Nephron (organoid): ENCODE results near the gene LYRM1.
"Not testable (repeated sequence)": the region's sequence is repeated elsewhere in the genome, so short reads cannot be mapped to it uniquely, and the experiment has no call there.

Experiments used
- H3K27ac Mint-ChIP-seq, 3 experiments: 2 replicates each; pipeline ENCODE4 v1.8.0; 2020; ENCODE audit warnings: mixed read lengths in 3 of 3, mild to moderate bottlenecking in 2 of 3, moderate library complexity in 1 of 3
- H3K27me3 Mint-ChIP-seq: 2 replicates; pipeline ENCODE4 v1.8.0; 2021; ENCODE audit warnings: low read depth, mild to moderate bottlenecking, moderate library complexity, mixed read lengths
- H3K36me3 Mint-ChIP-seq: 2 replicates; pipeline ENCODE4 v1.8.0; 2020; ENCODE audit warnings: low read depth, mixed read lengths
- H3K4me1 Mint-ChIP-seq: 2 replicates; pipeline ENCODE4 v1.8.0; 2020; ENCODE audit warnings: mixed read lengths
- H3K4me3 Mint-ChIP-seq, 3 experiments: 2 replicates each; pipeline ENCODE4 v1.8.0; 2020; ENCODE audit warnings: mild to moderate bottlenecking in 3 of 3, mixed read lengths in 3 of 3, moderate library complexity in 2 of 3
- H3K9me3 Mint-ChIP-seq: 2 replicates; pipeline ENCODE4 v1.8.0; 2020; ENCODE audit warnings: mixed read lengths
- CTCF ChIP-seq, 3 experiments: fragments of 200-600 bp; sonication (generic); IDR thresholded peaks; one replicate each; pipeline ENCODE4 v1.5.0; 2021; ENCODE audit warnings: antibody characterized with exemption in 3 of 3; ENCODE audit not compliant: unreplicated experiment in 3 of 3

Gene LYRM1

GRCh38 chr16:20944861-20945574, 44.4 kb downstream of the LYRM1 start:
- Mint-ChIP-seq H3K36me3 (no peaks in the 10 kb centered on the region), H3K27me3 (no peaks in the 10 kb centered on the region), H3K4me3 (no peak overlapping the region), H3K9me3 (no peaks in the 10 kb centered on the region), H3K4me1 (no peaks in the 10 kb centered on the region), H3K27ac (no peak overlapping the region)
- TF ChIP-seq CTCF (IDR thresholded peaks at IDR 0.05; ENCODE audit: unreplicated experiment in 3 of 3) = no peak

- not testable (repeated sequence) for H3K36me3 Mint-ChIP-seq, H3K27ac Mint-ChIP-seq
Observed at GRCh38 chr16:20945575-20945875, 45.0 kb downstream of the LYRM1 start.

DNA sequence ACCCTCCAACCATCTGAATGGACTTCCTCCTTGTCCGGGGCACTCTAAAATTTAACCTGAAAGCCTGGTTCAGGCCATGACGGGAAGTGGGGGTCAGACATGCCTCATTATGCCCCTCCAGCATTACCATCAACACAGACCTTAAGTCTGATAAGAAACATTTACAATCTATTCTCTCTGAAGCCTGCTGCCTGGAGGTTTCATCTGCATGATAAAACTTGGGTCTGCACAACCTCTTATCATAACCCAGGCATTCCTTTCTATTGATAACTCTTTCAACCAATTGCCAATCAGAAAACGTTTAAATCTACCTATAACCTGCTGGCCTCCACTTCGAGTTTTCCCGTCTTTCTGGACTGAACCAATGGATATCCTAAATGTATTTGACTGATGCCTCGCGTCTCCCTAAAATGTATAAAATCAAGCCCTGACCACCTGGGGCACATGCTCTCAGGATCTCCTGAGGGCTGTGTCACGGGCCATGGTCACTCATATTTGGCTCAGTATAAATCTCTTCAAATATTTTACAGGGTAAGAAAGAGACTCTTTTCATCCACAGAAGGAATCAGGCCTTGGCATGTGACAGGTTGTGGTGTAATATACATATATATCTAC, 45.6 kb downstream of the LYRM1 start:
- Mint-ChIP-seq H3K4me1 (no peaks in the 10 kb centered on the region), H3K27me3 (no peaks in the 10 kb centered on the region), H3K27ac (no peak overlapping the region), H3K9me3 (no peaks in the 10 kb centered on the region), H3K36me3 (no peaks in the 10 kb centered on the region), H3K4me3 (no peak overlapping the region)
- no peak for TF ChIP-seq CTCF (IDR thresholded peaks at IDR 0.05; ENCODE audit: unreplicated experiment in 3 of 3)

More at GRCh38 chr16:20945575-20945875, 45.0 kb downstream of the LYRM1 start:
- H3K4me3 Mint-ChIP-seq, H3K27me3 Mint-ChIP-seq, H3K9me3 Mint-ChIP-seq, H3K4me1 Mint-ChIP-seq: not testable (repeated sequence)

- no peak overlapping the region for H3K4me3 Mint-ChIP-seq
- H3K9me3 Mint-ChIP-seq = no peaks in the 10 kb centered on the region
Observed at GRCh38 chr16:20948444-20948843, 47.9 kb downstream of the LYRM1 start.

DNA sequence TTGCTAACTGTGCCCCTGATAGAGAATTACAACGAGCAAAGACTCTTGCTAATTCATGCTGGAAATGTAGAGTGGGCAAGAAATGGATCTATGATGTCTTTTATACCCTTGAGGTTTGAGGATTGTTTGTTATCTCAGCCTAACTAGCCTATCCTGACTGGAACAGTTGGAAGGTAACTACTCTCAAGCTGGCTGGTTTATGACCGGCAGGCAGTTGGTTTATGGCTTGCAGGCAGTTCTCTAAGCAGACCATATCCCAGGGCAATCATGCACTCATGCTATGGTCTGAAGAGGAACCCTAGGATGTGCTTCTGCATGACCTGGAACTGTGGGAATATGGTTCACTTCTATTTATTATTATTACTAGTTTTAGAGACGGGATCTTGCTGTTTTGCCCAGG, 49.1 kb downstream of the LYRM1 start:
- H3K9me3 Mint-ChIP-seq = no peaks in the 10 kb centered on the region
- H3K36me3 Mint-ChIP-seq = no peaks in the 10 kb centered on the region
- H3K27me3 Mint-ChIP-seq = no peaks in the 10 kb centered on the region
- no peak overlapping the region for H3K4me3 Mint-ChIP-seq
- TF ChIP-seq CTCF (IDR thresholded peaks at IDR 0.05; ENCODE audit: unreplicated experiment in 3 of 3) = no peak
- no peak overlapping the region for H3K27ac Mint-ChIP-seq
- no peaks in the 10 kb centered on the region for H3K4me1 Mint-ChIP-seq

More at GRCh38 chr16:20948444-20948843, 47.9 kb downstream of the LYRM1 start:
- no peaks in the 10 kb centered on the region for H3K27me3 Mint-ChIP-seq
- no peaks in the 10 kb centered on the region for H3K4me1 Mint-ChIP-seq
- no peak overlapping the region for H3K27ac Mint-ChIP-seq
- H3K36me3 Mint-ChIP-seq = no peaks in the 10 kb centered on the region
- no peak for TF ChIP-seq CTCF (IDR thresholded peaks at IDR 0.05; ENCODE audit: unreplicated experiment in 3 of 3)

- Mint-ChIP-seq H3K27me3 (no peaks in the 10 kb centered on the region), H3K4me3 (no peak overlapping the region), H3K27ac (no peak overlapping the region), H3K36me3 (no peaks in the 10 kb centered on the region), H3K4me1 (no peaks in the 10 kb centered on the region), H3K9me3 (no peaks in the 10 kb centered on the region)
- no peak for TF ChIP-seq CTCF (IDR thresholded peaks at IDR 0.05; ENCODE audit: unreplicated experiment in 3 of 3)
Observed at GRCh38 chr16:20950294-20950693, 49.7 kb downstream of the LYRM1 start.
